ENCODE data around the gene SNX7.

Gene SNX7, protein sequence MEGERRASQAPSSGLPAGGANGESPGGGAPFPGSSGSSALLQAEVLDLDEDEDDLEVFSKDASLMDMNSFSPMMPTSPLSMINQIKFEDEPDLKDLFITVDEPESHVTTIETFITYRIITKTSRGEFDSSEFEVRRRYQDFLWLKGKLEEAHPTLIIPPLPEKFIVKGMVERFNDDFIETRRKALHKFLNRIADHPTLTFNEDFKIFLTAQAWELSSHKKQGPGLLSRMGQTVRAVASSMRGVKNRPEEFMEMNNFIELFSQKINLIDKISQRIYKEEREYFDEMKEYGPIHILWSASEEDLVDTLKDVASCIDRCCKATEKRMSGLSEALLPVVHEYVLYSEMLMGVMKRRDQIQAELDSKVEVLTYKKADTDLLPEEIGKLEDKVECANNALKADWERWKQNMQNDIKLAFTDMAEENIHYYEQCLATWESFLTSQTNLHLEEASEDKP

DNA sequence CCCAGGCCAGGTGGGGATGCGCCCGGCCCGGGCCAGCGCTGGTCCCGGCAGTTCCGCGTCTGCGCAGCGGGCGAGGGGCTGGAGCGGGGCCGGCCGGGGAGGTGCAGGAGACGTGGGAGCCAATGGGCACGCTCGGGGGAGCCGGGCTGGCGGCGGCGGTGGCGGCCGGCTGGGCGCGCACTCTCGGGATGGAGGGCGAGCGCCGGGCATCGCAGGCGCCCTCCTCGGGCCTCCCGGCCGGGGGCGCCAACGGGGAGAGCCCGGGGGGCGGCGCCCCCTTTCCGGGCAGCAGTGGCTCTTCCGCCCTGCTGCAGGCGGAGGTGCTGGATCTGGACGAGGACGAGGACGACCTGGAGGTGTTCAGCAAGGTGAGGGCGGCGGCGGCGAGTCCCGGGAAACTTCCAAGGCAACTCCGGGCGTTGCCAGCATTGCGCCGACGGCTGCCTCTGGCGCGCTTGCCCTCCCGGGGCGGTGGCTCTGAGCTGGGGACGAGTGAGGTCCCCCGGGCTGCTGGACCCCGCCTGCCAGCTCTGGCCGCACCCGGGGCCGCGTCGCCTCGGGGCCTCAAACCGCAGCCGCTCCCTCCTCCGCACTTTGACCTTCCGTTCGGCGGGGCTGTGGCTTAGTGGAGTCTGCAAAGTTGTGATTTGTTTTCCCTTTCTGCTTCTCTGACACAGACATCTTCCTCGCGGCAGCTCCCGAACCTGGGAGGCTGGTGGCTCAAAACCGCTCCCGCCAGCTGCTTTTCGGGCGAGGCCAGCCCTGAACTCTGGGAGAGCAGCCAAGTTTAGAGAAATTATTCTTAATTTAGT lies at the start of gene SNX7:
Gene SNX7 (plus strand): TSS at position 178 of the 812 bp plus-strand sequence. CDS start 11 bp downstream, at position 189.
- peak; percentile 25 for DNase-seq

DNA sequence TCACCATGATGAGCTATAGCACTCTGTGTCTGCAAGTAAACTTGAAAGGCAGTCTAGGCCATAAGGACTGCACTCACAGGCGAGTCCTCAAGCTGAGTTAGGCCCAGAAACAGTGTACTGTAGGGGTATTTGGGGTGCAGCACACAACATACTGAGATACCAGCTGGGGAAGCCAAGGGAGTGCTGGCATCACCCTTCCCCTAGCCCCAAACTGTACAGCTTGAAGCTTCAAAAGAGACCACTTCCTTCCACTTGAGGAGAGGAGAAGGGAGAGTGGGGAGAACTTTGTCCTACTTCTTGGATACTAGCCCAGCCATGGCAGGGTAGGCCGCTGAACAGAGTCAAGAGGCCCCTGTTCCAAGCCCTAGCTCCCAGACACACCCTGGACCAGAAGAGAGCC lies 24.2 kb upstream of the SNX7 start:
- no peak for DNase-seq

DNA sequence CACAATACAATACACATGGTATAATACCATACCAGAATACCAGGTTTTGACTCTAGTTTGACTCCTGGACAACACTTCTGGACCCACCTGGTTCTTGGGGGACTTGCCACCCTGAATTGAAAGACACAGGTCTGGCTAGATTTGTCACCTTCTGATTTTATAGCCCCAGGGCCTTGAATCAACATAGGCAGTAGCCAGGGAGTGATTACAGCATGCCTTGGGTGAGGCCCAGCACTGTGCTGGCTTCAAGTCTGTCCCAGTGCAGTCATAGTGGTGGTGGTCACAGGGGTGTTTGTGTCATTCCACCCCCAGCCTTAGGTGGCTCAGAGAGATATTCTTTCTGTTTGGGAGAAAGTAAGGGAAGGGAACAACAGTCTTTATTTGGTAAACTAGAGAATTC lies 23.3 kb upstream of the SNX7 start:
- DNase-seq, result no peak

DNA sequence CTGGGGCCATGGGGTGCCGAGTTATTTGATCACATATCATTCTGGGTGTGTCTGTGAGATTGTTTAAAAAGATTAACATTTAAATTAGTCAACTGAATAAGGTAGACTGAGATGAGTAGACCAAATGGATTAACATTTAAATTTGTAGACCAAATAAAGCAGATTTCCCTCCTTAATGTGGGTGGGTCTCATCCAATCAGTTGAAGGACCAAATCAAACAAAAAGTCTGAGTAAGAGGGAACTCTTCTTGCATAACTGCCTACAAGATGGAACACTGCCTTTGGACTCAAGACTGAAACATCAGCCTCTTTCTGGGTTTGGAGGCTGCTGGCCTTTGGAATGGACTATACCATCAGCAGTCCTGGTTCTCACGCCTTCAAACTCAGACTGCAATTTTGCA lies 17.0 kb upstream of the SNX7 start:
- DNase-seq, result no peak

DNA sequence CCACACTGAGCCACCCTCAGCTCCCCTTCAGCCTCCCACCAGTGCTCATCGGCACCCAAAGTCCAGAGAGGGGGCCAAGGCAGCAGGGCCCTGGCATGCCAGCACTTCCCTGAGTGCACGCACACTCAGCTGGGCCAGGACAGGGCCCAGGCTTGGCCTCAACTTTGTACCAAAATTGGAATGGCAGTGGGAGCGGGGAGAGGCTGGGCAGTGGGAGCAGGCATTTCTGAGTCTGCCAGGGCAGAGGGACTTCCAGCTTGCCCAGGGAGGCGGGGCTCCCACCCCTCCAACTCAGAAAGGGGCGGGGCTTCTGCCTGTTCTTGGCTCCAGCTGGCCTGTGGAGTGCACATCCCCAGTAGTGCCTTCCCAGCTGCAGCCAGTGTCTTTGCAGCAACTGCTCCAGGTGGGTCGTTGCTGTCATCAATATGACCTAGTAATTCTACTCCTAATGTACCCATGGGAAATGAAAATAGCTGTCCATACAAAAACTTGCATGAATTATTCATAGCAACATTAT lies 10.3 kb upstream of the SNX7 start:
- DNase-seq, result no peak

DNA sequence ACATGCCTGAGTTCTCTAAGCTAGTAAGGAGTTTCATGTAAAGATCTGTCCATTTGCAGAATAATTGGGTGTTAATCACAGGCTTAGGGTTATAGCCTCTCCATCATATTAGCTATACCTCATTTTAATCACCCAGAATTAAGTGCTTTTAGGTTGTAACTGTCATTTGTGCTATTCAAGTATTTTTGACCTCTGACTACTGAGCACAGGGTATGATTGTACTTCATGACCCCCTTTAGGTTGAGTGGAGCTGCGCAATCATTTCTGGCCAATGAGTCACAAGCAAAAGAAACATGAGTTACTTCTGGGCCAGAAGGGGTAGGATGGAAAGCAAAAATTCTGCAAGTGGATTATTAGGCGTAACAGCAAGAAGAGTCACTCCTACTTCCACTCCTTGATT lies 8.4 kb upstream of the SNX7 start:
- no peak for DNase-seq

DNA sequence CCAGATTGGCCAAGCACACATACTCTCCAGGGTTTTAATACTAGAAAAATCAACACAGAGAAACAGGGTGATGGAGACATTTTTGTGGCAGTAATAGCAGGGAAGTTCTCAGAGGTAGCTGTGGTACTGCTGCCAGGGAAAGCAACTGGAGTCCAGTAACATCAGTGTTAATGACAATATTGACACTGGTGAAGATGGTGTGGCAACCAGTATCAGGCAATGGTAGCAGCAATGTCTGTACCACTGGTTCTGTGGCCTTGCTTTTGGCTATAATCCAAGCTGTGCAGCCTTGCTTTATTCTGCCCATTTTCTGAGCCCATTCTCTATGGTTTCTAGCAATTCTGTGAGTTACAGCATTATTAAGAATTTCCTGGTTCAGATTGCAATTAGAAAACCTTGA lies 1.6 kb upstream of the SNX7 start:
- DNase-seq, result no peak

DNA sequence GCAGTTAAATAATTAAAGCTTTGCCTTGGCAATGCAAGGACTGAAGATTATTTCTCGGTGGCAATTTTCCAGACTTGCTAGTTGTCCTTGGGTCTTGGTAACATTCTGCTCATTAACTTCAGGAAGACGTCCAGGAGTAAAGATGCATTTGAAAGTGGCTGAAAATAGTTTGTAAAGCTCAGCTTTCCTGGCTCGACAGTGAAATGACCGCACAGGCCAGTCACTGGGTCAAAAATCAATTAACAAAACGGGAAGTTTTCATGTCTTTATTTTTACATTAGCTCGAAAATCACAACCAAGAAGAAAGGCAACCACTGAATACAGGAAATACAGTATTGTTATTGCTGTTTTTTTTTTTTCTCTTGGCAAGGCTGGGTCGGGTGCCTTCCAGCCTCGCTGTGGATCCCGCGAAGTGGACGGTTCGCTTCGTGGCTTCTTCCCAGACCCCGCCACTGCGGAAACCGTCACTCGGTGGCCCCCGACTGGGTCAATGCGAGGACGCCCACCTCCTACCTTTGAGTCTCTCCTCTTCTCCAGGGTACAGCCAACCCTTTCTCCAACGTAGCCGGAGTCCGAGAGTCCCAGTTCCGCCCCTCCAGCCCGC lies 479 bp upstream of the SNX7 start:
- DNase-seq, result no peak

DNA sequence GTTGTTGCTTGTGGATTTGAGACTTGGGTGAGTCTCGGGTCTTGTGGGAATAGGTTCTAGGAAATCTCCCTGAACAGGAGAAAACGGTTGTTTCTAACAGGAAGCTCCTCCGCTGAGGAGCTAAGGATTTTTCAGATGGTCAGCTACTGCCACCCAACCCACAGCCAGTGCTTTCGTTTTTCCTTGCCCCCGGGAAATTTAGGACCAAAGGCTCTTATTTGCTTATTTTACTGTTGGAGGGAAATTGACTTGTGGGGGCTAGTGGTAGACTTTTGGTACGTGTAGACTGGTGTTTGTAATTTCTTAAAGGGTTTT lies 792 bp downstream of the SNX7 start:
- no peak for DNase-seq

DNA sequence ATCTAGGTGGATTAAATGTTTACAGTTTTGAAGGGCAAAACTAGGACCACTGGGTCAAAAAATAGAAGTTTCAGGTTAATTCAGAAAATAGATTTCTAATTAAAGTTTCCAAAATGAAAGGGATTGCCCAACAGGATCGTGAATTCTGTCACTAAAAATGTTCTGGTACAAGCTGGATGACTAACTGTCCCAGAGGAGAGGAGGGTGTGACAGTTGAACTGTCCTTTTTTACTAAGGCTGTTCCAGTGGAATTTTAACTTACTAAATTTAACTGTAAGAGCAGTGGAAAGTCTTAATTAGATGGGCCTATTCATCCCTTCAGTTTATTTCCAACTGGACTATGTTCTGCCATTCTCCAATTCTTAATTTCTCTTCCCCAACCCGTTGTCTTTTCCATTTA lies 7.2 kb downstream of the SNX7 start:
- DNase-seq, result no peak

DNA sequence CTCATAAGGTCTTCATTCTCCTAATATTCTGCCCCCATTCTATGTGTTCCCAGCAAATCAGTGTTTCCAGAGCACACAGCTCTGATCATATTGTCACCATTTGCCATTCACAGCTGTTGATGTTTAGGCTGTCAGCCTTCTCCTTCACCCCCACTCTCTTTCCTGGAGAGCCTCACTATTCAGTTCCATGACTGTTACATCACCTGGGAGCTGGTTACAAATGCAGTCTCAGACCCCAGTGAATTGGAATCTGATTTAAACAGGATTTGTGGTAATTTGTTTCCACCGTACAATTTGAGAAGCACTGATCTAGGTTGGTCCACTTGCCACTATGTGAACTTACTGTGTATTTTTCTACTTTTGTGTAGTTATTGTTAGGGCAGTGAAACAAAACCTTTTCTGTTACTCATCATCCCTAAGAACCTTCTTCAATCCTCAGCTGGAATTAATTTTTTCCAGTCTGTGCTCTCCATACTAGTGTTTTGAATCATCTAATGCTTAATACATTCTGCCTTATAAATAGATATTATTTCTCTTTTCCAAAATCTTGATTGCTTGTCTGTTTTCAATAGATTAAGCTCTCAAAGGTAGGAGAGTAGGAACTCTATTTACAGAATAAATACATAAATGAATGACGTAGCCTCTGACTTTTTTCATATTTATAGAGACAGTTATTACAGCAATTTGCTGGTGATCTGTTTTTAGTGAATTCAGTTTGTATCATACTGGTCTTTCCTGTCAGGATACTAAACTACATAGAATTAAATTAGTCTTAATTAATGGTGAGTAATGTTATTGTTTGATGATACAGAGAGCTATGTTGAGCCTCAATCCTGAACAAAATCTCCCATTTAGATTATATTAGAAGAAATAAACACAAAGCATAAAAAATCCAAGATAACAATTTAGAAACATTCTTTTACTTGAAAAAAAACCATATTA lies 8.1 kb downstream of the SNX7 start:
- no peak for DNase-seq

DNA sequence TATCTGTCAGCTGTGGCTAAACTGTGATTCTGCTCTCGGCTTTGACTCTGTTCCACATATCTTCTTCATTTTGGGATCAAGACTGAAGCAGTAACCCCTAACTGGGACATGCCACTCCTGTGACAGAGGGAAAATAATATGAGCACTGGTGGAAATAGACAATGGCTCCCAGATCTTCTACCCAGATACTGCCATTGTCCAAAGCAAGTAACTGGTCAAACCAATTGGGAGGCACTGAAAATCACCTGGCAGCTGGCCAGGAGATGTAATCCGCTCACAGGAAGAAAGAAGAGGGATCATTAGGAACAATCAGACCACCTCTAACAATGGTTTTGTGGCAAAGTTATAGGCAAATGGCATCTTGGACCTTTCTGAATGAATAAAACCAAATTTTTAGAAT lies 10.7 kb downstream of the SNX7 start:
- no peak for DNase-seq

DNA sequence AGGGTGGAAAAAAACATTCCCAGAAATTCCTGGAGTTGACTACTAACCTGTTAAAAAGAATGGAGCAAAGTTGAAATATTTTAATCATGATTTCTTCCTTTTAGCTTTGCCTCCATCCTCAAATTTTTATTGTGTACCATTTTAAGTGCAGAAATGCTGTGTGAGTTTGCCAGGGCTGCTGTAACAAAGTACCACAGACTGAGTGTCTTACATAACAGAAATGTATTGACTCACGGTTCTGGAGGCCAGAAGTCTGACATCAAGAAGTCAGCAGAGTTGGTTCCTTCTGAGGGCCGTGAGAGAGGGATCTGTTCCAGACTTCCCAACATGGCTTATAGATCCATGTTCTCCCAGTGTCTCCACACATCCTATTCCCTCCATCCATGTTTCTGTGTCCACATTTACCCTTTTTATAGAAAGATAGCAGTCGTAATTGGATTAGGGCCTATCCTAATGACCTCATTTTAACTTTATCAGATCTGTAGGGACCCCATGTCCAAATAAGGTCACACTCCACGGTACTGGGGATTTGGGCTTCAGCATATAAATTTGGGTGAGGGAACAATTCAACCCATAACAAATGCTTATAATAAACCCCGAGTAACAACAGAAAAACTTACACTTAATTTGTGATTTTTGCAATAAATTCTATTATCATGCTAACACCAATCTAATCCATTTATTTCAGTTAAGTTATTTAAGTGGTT lies 12.7 kb downstream of the SNX7 start:
- DNase-seq, result no peak

DNA sequence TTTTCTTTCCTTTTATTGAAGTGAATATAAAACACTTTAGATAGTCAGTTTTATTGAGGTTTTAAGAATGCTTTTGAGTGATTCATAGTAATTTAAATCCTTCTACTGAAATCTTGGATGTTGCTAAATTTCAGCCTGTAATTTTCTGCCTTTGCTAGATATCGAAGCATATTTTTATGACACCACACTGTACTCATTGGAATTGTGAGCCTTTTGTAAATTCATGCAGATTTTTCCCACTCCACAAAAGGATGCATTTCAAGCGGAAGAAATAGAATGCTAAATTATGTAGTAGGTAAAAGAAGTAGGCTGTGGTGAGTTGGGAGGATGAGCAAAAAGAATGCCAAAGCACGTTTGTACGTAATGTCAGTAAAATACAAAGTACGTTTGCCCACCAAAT lies 13.8 kb downstream of the SNX7 start:
- DNase-seq, result no peak

DNA sequence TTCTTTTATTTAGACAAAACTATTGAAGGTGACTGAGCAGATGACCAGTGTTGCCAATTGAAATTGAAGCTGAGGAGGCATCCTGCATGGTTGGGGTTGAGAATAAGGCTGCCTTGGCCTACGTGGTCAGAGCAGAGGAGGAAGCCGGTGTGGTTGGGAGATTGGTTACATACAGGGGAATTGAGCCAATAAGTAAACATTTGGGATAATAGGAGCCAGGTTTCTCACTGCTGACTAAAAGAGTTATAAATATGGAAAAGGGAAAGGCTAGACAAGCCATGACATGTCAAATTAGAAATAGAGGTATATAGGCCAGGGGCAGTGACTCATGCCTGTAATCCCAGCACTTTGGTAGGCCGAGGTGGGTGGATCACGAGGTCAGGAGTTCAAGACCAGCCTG lies 15.8 kb downstream of the SNX7 start:
- DNase-seq, result no peak

DNA sequence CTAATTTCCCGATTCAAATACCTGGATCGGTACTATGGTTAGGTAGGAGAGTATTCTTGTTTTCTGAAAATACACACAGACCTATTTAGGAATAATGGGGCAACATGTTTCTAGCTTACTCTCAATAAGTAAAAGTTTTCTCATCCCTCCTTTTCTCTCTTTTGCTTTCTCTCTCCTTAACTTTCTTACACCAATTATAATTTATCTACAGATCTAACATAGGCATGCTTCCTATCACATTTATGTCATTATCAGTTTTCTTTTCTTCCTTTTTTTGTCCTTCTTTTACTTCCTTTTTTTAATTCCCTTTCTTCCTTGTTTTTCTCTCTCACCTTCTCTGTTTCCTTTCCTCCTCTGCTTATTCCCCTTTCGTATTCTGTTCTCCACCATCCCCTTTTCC lies 20.3 kb downstream of the SNX7 start:
- DNase-seq, result no peak

DNA sequence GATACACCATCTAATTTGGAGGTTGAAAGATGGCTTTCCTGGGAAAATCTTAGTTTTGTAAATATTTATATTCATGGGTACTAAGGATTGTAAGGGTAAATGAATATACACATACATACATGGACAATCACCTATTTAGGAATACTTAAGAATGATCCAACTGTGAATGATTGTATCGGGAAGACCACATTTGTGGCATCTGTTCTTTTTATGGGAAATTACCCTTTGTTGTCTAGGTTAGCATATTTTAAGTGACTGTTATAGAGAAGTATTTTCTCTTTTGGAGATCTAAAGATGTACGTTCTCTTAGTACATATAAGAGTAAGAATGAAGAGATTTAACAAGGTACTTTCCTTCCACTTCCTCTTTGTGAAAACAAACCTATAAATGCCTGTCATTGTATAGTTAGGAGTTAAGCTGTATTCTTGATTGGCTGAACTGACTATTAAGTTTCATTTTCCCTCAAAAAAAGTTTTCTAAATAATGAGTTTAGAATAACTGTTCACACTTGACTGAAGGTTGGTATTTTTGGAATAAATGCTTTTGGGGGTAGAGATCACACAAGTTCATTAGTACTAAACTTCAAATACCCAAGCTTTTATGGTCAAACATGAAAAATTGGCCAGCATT lies 26.7 kb downstream of the SNX7 start:
- DNase-seq, result no peak

DNA sequence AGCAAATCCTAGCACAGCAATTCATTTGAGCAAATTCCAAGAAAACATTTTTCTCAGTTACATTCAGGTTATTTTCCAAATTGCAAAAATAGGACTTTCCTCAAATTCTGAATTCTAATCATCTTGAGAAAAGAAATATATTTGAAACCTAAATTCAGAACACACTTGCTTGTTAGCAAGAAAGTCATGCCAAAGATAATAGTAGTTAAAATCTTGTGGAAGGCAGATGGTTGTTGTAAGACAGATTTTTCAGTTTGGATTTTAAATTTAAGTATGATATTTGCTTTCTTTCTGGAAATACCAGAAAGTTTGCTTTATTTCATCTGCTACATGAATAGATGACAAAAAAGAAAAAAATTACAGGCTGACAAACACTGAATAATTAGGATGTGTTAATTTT lies 29.1 kb downstream of the SNX7 start:
- DNase-seq, result no peak

DNA sequence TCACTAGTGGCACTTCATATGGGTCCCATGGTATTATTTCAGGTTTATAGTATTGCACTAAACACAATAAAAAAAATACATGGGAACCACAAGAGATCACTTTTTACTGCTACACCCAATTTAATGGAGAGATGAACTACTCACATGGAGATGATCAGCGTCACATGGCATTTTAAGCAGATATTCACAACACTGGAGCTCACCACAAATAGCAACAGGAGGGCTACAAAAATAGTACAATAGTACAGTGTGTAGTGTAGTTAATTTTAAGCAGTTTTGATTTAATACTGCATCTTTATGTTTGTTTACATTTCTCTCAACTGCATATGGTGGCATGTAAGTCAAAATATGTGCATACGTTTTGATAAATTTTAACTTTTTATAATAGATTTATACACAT lies 31.0 kb downstream of the SNX7 start:
- DNase-seq, result no peak

DNA sequence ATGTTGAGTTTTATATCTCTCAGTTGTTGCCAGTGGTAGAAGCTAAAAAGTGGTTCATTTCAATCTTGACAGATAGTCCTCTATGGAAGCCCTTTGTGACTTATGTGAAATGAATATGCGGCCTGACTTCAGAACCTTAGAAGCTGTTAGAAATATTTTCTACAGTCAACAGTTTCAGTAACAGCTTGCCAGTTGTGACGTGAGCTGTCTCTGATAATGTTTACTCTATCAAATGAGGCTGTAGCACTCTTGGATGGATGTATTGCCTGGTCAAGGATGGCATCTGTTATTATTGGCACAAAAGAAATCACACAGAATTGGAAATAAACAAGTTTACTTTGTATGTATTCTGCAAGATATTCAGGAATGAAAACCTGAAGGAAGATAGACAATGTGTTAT lies 31.9 kb downstream of the SNX7 start:
- DNase-seq, result no peak

DNA sequence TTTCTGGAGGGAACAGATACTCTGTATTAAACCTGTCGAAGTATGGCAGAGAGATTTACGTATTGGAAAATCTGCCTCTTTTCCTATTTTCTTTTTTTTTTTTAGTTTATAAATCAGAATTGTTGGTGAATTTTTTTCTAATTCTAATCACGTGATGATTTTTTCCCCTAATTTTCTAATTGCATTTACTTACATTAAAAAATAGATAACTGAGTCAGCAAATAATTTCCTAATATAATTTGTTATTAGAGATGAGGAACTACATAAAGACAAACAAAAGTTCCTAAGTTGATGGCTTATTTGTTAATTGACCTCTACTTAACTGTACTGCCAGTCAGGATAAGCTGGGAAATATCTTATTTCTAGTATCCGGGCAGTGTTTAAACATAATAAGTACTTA lies 34.6 kb downstream of the SNX7 start:
- no peak for DNase-seq

DNA sequence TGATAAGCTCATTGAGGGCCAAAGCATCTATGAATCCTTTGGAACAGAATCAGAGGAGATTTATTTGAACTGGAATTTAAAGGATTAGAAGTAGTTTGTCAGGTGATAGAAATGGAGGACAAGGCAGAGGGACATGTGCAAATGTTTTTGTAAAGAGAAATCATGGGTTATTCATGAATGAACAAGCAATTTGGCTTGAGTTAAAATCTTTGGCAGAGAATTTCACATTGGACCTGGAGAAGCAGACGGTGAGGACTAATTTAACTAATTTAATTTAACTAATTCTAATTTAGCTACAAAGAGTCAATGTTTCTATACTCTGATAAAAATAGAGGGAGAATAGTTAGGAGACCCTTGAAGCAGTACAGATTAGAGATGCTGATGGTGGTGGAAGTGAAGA lies 36.3 kb downstream of the SNX7 start:
- DNase-seq, result no peak
